IPS-15b (cell line): ENCODE results near the gene CTNNA3.

Source experiments
- H3K27me3 ChIP-seq: one replicate; pipeline ENCODE4 v1.6.1; 2013; ENCODE audit warnings: low read length; ENCODE audit not compliant: control insufficient read depth, insufficient read depth
- H3K36me3 ChIP-seq: one replicate; pipeline ENCODE4 v1.6.1; 2013; ENCODE audit warnings: low read length; ENCODE audit not compliant: control insufficient read depth, insufficient read depth
- H3K4me1 ChIP-seq: one replicate; pipeline ENCODE4 v1.6.1; 2013; ENCODE audit warnings: mild to moderate bottlenecking, low read length; ENCODE audit not compliant: control insufficient read depth, insufficient read depth
- H3K4me3 ChIP-seq: one replicate; pipeline ENCODE4 v1.5.1; 2013; ENCODE audit warnings: low read depth, low read length
- H3K9ac ChIP-seq: one replicate; pipeline ENCODE4 v1.6.1; 2013; ENCODE audit warnings: low read depth, mild to moderate bottlenecking, low read length
- H3K9me3 ChIP-seq: one replicate; pipeline ENCODE4 v1.6.1; 2013; ENCODE audit warnings: mild to moderate bottlenecking, low read length; ENCODE audit not compliant: control insufficient read depth, insufficient read depth

Gene CTNNA3

GRCh38 chr10:67127441-67127840 is 568.6 kb downstream of the CTNNA3 start:
- no peaks in the 10 kb centered on the region for H3K9me3 ChIP-seq
- H3K27me3 ChIP-seq: no peaks in the 10 kb centered on the region
- no peaks in the 10 kb centered on the region for H3K36me3 ChIP-seq
- H3K9ac ChIP-seq: no peak overlapping the region
- H3K4me1 ChIP-seq: no peaks in the 10 kb centered on the region
- H3K4me3 ChIP-seq: no peak overlapping the region

GRCh38 chr10:67119651-67120050 is 576.3 kb downstream of the CTNNA3 start:
- H3K9me3 ChIP-seq: no peaks in the 10 kb centered on the region
- H3K4me1 ChIP-seq: no peaks in the 10 kb centered on the region
- H3K27me3 ChIP-seq: no peaks in the 10 kb centered on the region
- H3K4me3 ChIP-seq: no peak overlapping the region
- no peaks in the 10 kb centered on the region for H3K36me3 ChIP-seq
- no peak overlapping the region for H3K9ac ChIP-seq

- no peak overlapping the region for H3K4me3 ChIP-seq
- H3K27me3 ChIP-seq: no peaks in the 10 kb centered on the region
- no peaks in the 10 kb centered on the region for H3K9me3 ChIP-seq
- H3K4me1 ChIP-seq: no peaks in the 10 kb centered on the region
- no peak overlapping the region for H3K9ac ChIP-seq
- H3K36me3 ChIP-seq: no peaks in the 10 kb centered on the region
These were observed 580.0 kb downstream of the CTNNA3 start for GRCh38 chr10:67115972-67116371.

- Histone ChIP-seq H3K9ac (no peak overlapping the region), H3K9me3 (no peaks in the 10 kb centered on the region), H3K4me1 (no peaks in the 10 kb centered on the region), H3K27me3 (no peaks in the 10 kb centered on the region), H3K36me3 (no peaks in the 10 kb centered on the region), H3K4me3 (no peak overlapping the region)
These were observed 581.0 kb downstream of the CTNNA3 start for GRCh38 chr10:67114945-67115344.

- Histone ChIP-seq H3K36me3 (no peaks in the 10 kb centered on the region), H3K4me3 (no peak overlapping the region), H3K9ac (no peak overlapping the region), H3K9me3 (no peaks in the 10 kb centered on the region), H3K4me1 (no peaks in the 10 kb centered on the region), H3K27me3 (no peaks in the 10 kb centered on the region)
These were observed 583.2 kb downstream of the CTNNA3 start for GRCh38 chr10:67112765-67113164.

GRCh38 chr10:67110286-67110685 is 585.7 kb downstream of the CTNNA3 start:
- Histone ChIP-seq H3K36me3 (no peaks in the 10 kb centered on the region), H3K4me3 (no peak overlapping the region), H3K4me1 (no peaks in the 10 kb centered on the region), H3K9me3 (no peaks in the 10 kb centered on the region), H3K9ac (no peak overlapping the region), H3K27me3 (no peaks in the 10 kb centered on the region)

GRCh38 chr10:67107670-67108069 is 588.3 kb downstream of the CTNNA3 start:
- no peak overlapping the region for H3K9ac ChIP-seq
- no peaks in the 10 kb centered on the region for H3K27me3 ChIP-seq
- H3K36me3 ChIP-seq: no peaks in the 10 kb centered on the region
- H3K4me1 ChIP-seq: no peaks in the 10 kb centered on the region
- H3K4me3 ChIP-seq: no peak overlapping the region
- no peaks in the 10 kb centered on the region for H3K9me3 ChIP-seq

- no peaks in the 10 kb centered on the region for H3K9me3 ChIP-seq
- H3K4me3 ChIP-seq: no peak overlapping the region
- H3K4me1 ChIP-seq: peaks cover 6% of the 10 kb centered on the region
- no peaks in the 10 kb centered on the region for H3K36me3 ChIP-seq
- H3K9ac ChIP-seq: no peak overlapping the region
- H3K27me3 ChIP-seq: no peaks in the 10 kb centered on the region
These were observed 595.0 kb downstream of the CTNNA3 start for GRCh38 chr10:67100951-67101350.

- Histone ChIP-seq H3K36me3 (no peaks in the 10 kb centered on the region), H3K9ac (no peak overlapping the region), H3K9me3 (no peaks in the 10 kb centered on the region), H3K4me3 (no peak overlapping the region), H3K4me1 (peaks cover 6% of the 10 kb centered on the region), H3K27me3 (no peaks in the 10 kb centered on the region)
These were observed 597.5 kb downstream of the CTNNA3 start for GRCh38 chr10:67098461-67098860.

GRCh38 chr10:67095531-67095930 is 600.5 kb downstream of the CTNNA3 start:
- H3K4me3 ChIP-seq: no peak overlapping the region
- H3K27me3 ChIP-seq: no peaks in the 10 kb centered on the region
- H3K4me1 ChIP-seq: peaks cover 6% of the 10 kb centered on the region
- H3K36me3 ChIP-seq: no peaks in the 10 kb centered on the region
- no peak overlapping the region for H3K9ac ChIP-seq
- H3K9me3 ChIP-seq: no peaks in the 10 kb centered on the region

- no peak overlapping the region for H3K4me3 ChIP-seq
- H3K27me3 ChIP-seq: no peaks in the 10 kb centered on the region
- no peak overlapping the region for H3K9ac ChIP-seq
- H3K4me1 ChIP-seq: no peaks in the 10 kb centered on the region
- no peaks in the 10 kb centered on the region for H3K9me3 ChIP-seq
- no peaks in the 10 kb centered on the region for H3K36me3 ChIP-seq
These were observed 608.0 kb downstream of the CTNNA3 start for GRCh38 chr10:67088036-67088435.

- Histone ChIP-seq H3K36me3 (no peaks in the 10 kb centered on the region), H3K9me3 (no peaks in the 10 kb centered on the region), H3K4me3 (no peak overlapping the region), H3K9ac (no peak overlapping the region), H3K27me3 (no peaks in the 10 kb centered on the region), H3K4me1 (no peaks in the 10 kb centered on the region)
These were observed 608.9 kb downstream of the CTNNA3 start for GRCh38 chr10:67087135-67087425.
